ENCODE results near the gene FREM2.

The FREM2 gene

DNA sequence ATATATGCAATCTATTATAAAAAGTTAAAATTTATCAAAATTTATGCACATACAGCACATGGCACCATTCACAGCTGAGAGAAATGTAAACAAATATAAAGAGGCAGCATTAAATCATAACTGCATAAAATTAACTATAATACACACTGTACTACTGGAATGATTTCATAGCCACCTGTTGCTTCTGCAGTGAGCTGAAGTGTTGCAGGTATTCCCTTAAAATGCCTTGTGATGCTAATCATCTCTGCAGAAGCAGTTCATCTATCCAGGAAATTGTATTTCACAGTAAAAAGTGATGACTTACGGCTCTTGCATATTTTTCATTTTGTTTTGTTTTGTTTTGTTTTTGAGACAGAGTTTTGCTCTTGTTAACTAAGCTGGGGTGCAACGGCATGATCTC, 221.7 kb downstream of the FREM2 start:
- no peak for DNase-seq

DNA sequence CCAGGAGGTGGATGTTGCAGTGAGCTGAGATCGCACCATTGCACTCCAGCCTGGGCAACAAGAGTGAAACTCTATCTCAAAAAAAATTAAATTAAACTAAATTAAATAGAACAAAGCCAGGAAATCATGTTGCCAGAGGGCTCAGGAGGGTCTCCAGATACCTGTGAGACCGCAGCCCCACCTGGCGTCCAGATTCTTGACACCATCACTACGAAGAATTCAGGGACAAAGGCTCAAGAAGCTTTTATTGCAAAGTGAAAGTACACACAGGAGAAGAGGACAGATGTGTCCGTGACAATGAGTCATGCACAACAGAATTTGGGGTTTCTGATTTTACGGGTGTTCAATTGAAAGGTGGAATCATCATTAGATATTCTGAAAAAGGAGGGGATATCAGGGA, 227.2 kb downstream of the FREM2 start:
- DNase-seq, result no peak

DNA sequence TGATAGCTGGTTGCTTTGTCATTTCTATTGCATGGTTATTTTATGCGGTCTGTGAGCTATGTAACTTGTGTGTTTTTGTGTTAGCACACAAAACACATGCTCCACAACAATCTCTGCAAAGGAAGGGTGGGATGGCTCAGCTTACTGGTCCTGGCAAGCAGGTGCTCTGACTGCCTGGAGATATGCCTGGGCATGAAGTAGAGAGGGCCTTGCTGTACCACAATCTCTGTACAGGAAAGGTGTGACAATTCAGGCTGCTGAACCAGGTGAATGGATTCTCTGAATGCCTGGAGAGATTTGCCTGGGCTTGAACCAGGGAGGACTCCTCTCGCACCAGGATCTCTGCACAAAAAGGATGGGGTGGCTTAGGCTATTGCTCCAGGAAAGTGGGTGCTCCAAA, 234.2 kb downstream of the FREM2 start:
- DNase-seq, result no peak

DNA sequence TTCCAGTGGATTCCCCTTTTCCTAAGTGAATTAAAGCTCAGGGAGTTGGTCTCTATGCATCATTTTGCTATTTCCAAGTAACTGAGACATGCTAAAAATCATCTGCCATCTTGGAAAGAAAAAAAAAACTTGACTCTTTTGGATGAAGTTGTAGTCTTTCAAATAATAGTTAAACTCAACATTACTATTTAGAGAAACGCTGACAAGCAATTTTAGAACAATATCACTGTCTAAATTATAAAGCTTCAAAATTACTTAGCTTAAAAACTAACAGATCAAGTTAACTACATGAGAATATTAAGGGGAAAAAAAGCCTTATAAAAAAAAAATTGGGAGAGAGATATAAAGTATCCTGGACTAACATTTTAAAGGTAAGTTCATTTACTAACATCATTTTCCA, 235.3 kb downstream of the FREM2 start:
- DNase-seq, result no peak

DNA sequence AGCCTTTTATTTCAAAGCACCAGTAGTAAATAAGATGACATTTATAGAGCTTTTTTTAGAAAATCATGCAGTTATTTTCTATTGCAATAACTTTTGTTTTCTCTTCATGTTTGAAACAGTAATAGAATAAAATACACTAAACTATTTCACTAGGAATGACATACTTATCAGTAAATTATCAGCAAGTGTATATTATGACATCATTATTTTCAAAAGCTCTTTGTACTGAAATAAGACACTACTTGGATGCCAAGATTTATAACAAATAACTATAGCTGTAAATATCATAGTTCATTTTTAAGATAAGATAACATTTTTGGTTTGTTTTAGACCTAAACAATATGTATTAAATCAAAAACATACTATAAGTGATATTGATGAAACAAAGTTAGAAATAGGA, 246.9 kb downstream of the FREM2 start:
- no peak for DNase-seq

Data from activated T-cell treated with anti-CD3 and anti-CD28 coated beads for 4 hours (primary cell).